ENCODE measurements around the gene ARHGEF2.
A peak's percentile ranks its signal among the peaks of the same experiment; 100 is the strongest.

The ARHGEF2 gene

GRCh38 chr1:155983191-155984024 lies 5.1 kb upstream of the ARHGEF2 start:
- DNase-seq (ENCODE audit: low read depth) = peak; percentile 85
- peak overlapping the region; percentile 15 for H3K4me3 ChIP-seq (ENCODE audit: low read depth, low read length)
- in situ Hi-C loops (cut with HindIII; ENCODE audit: low sequenced_read_pairs) = no loop called here
- TF ChIP-seq CTCF (IDR thresholded peaks at IDR 0.05; ENCODE audit: low read depth, low read length, missing control alignments) = no peak

GRCh38 chr1:155982106-155982505 lies 3.8 kb upstream of the ARHGEF2 start:
- H3K4me3 ChIP-seq (ENCODE audit: low read depth, low read length) = peak overlapping the region; percentile 15
- in situ Hi-C loops (cut with HindIII; ENCODE audit: low sequenced_read_pairs) = no loop called here
- TF ChIP-seq CTCF (IDR thresholded peaks at IDR 0.05; ENCODE audit: low read depth, low read length, missing control alignments) = no peak
- no peak for DNase-seq (ENCODE audit: low read depth)

GRCh38 chr1:155981266-155982088 lies 3.1 kb upstream of the ARHGEF2 start:
- no peak for TF ChIP-seq CTCF (IDR thresholded peaks at IDR 0.05; ENCODE audit: low read depth, low read length, missing control alignments)
- in situ Hi-C loops (cut with HindIII; ENCODE audit: low sequenced_read_pairs) = no loop called here
- no peak for DNase-seq (ENCODE audit: low read depth)
- peak overlapping the region; percentile 15 for H3K4me3 ChIP-seq (ENCODE audit: low read depth, low read length)

GRCh38 chr1:155979597-155980343 lies 1.4 kb upstream of the ARHGEF2 start:
- in situ Hi-C loops (cut with HindIII; ENCODE audit: low sequenced_read_pairs) = no loop called here
- peak overlapping the region; percentile 89 for H3K4me3 ChIP-seq (ENCODE audit: low read depth, low read length)
- DNase-seq (ENCODE audit: low read depth) = no peak
- TF ChIP-seq CTCF (IDR thresholded peaks at IDR 0.05; ENCODE audit: low read depth, low read length, missing control alignments) = no peak

GRCh38 chr1:155978973-155979429 lies 654 bp upstream of the ARHGEF2 start:
- in situ Hi-C loops (cut with HindIII; ENCODE audit: low sequenced_read_pairs) = no loop called here
- DNase-seq (ENCODE audit: low read depth) = no peak
- no peak for TF ChIP-seq CTCF (IDR thresholded peaks at IDR 0.05; ENCODE audit: low read depth, low read length, missing control alignments)
- peak overlapping the region; percentile 89 for H3K4me3 ChIP-seq (ENCODE audit: low read depth, low read length)

Data from astrocyte of the cerebellum (primary cell).